A673 (cell line): ENCODE data around the gene RFESD. TPM values are rescaled to one million over a fixed set of nuclear protein-coding genes. Genes with fewer than 3 reads are reported as not detected.
A peak's percentile ranks its signal among the peaks of the same experiment; 100 is the strongest.

Experiments used
- BruUV-seq: library from RNA; stranded (reverse); fragments of 400-500 nt; replicated peaks from 2 replicates; lab custom pipeline; 2021; lab: Mats Ljungman, UMichigan
- CTCF ChIA-PET: fragments of 300-600 bp; sonication (Branson Sonifier 250); formaldehyde crosslinking; loops from one replicate; lab custom pipeline; 2022; ENCODE audit warnings: antibody characterized with exemption; lab: Charles Lee
- POLR2A ChIA-PET: fragments of 300-600 bp; sonication (Branson Sonifier 250); formaldehyde crosslinking; loops from one replicate; lab custom pipeline; 2022; ENCODE audit warnings: antibody characterized with exemption; ENCODE audit not compliant: low non-redundant PET; lab: Charles Lee
- DNase-seq: peaks from one replicate; pipeline ENCODE4 v3.0.0-alpha.2; 2015; ENCODE audit warnings: low spot score
- H3K27ac ChIP-seq: fragments of 200-600 bp; sonication (generic); 2 replicates; pipeline ENCODE4 v1.5.1; 2016; ENCODE audit warnings: mixed run types, low read depth, mild to moderate bottlenecking, mixed read lengths, antibody characterized with exemption, low read length; ENCODE audit not compliant: poor library complexity, severe bottlenecking
- H3K27me3 ChIP-seq: fragments of 200-600 bp; sonication (generic); replicated peaks from 2 replicates; pipeline ENCODE4 v1.6.1; 2017; ENCODE audit warnings: mixed run types, low read depth, mild to moderate bottlenecking, mixed read lengths, antibody characterized with exemption, low read length; ENCODE audit not compliant: insufficient read depth, poor library complexity
- H3K36me3 ChIP-seq: fragments of 200-600 bp; sonication (generic); 2 replicates; pipeline ENCODE4 v1.6.1; 2016; ENCODE audit warnings: mixed run types, mild to moderate bottlenecking, mixed read lengths, antibody characterized with exemption, low read length; ENCODE audit not compliant: insufficient read depth, poor library complexity, severe bottlenecking
- H3K4me1 ChIP-seq: fragments of 200-600 bp; sonication (generic); 2 replicates; pipeline ENCODE4 v1.6.1; 2017; ENCODE audit warnings: mixed run types, mild to moderate bottlenecking, mixed read lengths, antibody characterized with exemption, low read length; ENCODE audit not compliant: insufficient read depth, poor library complexity, severe bottlenecking
- H3K4me3 ChIP-seq: fragments of 200-600 bp; sonication (generic); 2 replicates; pipeline ENCODE4 v1.5.1; 2016; ENCODE audit warnings: low read depth, mixed run types, mild to moderate bottlenecking, mixed read lengths, low read length; ENCODE audit not compliant: poor library complexity, severe bottlenecking
- H3K9me3 ChIP-seq: fragments of 200-600 bp; sonication (generic); 2 replicates; pipeline ENCODE4 v1.6.1; 2016; ENCODE audit warnings: mixed run types, low read depth, mild to moderate bottlenecking, mixed read lengths, antibody characterized with exemption, low read length; ENCODE audit not compliant: poor library complexity, severe bottlenecking
- CTCF ChIP-seq: fragments of 300-800, 200-600 bp; sonication (generic); conservative IDR thresholded peaks from 2 replicates; pipeline ENCODE4 v1.5.1; 2017; ENCODE audit warnings: low read depth, mild to moderate bottlenecking, antibody characterized with exemption, low read length, moderate library complexity, mixed read lengths
- EZH2 ChIP-seq: fragments of 200-600 bp; sonication (generic); IDR thresholded peaks from 2 replicates; pipeline ENCODE4 v1.6.1; 2017; ENCODE audit warnings: borderline replicate concordance, low read depth, mild to moderate bottlenecking, mixed read lengths, antibody characterized with exemption, low read length; ENCODE audit not compliant: poor library complexity, severe bottlenecking
- intact Hi-C: fragments of 100-400 bp; cut with micrococcal nuclease; formaldehyde crosslinking; loops from one replicate; pipeline ENCODE4 v1.10.0; 2022; ENCODE audit not compliant: unreplicated experiment
- total RNA-seq: library from RNA; stranded (reverse); gene quantifications from 2 replicates; pipeline ENCODE4 v1.2.3, GENCODE V29; 2021

The RFESD gene
- total RNA-seq, 1 experiment from 2014 or later: 2.4 TPM

GRCh38 chr5:95647886-95648860 lies 1.6 kb downstream of the RFESD start:
- ChIA-PET POLR2A (no interaction called here), CTCF (interaction anchor here (0.6 kb wide), 1 partner anchor 16 kb away, joined by 4 read pairs; no protein-coding TSS in a partner anchor)
- DNase-seq: no peak
- Histone ChIP-seq H3K9me3 (no peaks in the 10 kb centered on the region), H3K27me3 (no peaks in the 10 kb centered on the region), H3K36me3 (no peaks in the 10 kb centered on the region), H3K4me1 (no peaks in the 10 kb centered on the region), H3K27ac (peak overlapping the region; percentile 74), H3K4me3 (no peak overlapping the region)
- intact Hi-C loops: loop anchor here (5.0 to 10.0 kb wide), 3 partner anchors 84 to 957 kb away; partner anchors contain the start of genes MCTP1 and RHOBTB3
- no TSS peak for BruUV-seq
- TF ChIP-seq EZH2 (no peak), CTCF (no peak)

GRCh38 chr5:95649274-95649673 lies 2.7 kb downstream of the RFESD start:
- Histone ChIP-seq H3K27me3 (no peaks in the 10 kb centered on the region), H3K27ac (no peak overlapping the region), H3K9me3 (no peaks in the 10 kb centered on the region), H3K36me3 (no peaks in the 10 kb centered on the region), H3K4me1 (no peaks in the 10 kb centered on the region), H3K4me3 (no peak overlapping the region)
- ChIA-PET POLR2A (no interaction called here), CTCF (interaction anchor here (0.6 kb wide), 1 partner anchor 15 kb away, joined by 4 read pairs; no protein-coding TSS in a partner anchor)
- intact Hi-C loops: loop anchor here (5.0 to 10.0 kb wide), 3 partner anchors 83 to 956 kb away; partner anchors contain the start of genes MCTP1 and RHOBTB3
- DNase-seq: no peak
- TF ChIP-seq EZH2 (no peak), CTCF (no peak)
- no TSS peak for BruUV-seq

- ChIA-PET CTCF (no interaction called here), POLR2A (no interaction called here)
- TF ChIP-seq CTCF (no peak), EZH2 (no peak)
- H3K36me3 ChIP-seq: no peaks in the 10 kb centered on the region
- H3K4me1 ChIP-seq: no peaks in the 10 kb centered on the region
- DNase-seq: no peak
- no peaks in the 10 kb centered on the region for H3K27me3 ChIP-seq
- intact Hi-C loops: loop anchor here (5.0 to 10.0 kb wide), 3 partner anchors 82 to 955 kb away; partner anchors contain the start of genes MCTP1 and RHOBTB3
- no peak overlapping the region for H3K27ac ChIP-seq
- H3K4me3 ChIP-seq: no peak overlapping the region
- BruUV-seq: no TSS peak
- no peaks in the 10 kb centered on the region for H3K9me3 ChIP-seq
Measured at GRCh38 chr5:95649842-95650620, 3.5 kb downstream of the RFESD start.
